Endometrium (tissue), 2 donors: Measurements from ENCODE around the gene CHDH.
A peak's percentile ranks its signal among the peaks of the same experiment; 100 is the strongest.

Experiments used
- FAIRE-seq: peaks from 2 replicates; lab custom pipeline; 2012; peaks lifted over from hg19 to GRCh38; lab: Jason Lieb, UNC
- donor health status: control.
- donor health status: control.

Gene CHDH

GRCh38 chr3:53789459-53789858 is 56.8 kb downstream of the CHDH start:
- FAIRE-seq, result no peak

DNA sequence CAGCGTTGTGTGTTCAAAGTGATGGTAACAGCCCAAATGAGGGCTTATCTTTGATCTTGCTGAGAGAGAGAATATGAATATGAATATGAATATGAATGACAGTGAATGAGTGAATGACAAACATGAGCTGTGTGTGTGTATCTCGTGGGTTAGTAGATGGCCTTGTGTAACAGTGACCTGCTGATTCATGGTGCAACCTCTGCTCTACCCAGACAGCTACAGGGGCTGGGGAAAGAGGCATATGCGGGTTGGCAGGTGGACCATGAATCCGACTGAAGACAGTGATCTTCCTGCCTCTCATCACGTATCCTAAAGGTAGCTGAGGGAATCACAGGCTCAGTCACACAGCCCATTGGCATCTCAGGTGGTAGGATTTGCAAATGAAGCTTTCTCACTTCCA is 58.2 kb downstream of the CHDH start:
- FAIRE-seq, result no peak

GRCh38 chr3:53787016-53787415 is 59.2 kb downstream of the CHDH start:
- no peak for FAIRE-seq

- no peak for FAIRE-seq
Measured at GRCh38 chr3:53780806-53781205, 65.4 kb downstream of the CHDH start.

DNA sequence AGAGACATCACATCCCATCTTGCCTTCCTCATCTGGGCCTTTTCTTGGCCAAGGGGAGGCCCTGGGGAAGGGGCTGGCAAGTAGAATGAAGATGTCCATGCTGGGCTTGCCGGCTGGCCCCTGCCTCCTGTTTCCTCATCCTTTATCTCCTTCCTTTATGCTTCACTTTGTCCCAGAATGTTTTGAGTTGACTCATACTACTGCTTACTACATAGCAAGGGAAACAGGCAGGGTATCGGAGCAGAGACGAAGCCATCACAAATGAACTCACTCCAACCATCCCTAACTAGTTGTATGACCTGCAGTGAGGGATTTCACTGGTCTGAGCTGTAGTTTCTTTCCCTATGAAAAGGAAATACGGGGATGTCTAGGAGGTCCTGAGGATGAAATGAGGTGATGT is 66.0 kb downstream of the CHDH start:
- FAIRE-seq, result no peak

GRCh38 chr3:53778153-53778552 is 68.1 kb downstream of the CHDH start:
- no peak for FAIRE-seq

DNA sequence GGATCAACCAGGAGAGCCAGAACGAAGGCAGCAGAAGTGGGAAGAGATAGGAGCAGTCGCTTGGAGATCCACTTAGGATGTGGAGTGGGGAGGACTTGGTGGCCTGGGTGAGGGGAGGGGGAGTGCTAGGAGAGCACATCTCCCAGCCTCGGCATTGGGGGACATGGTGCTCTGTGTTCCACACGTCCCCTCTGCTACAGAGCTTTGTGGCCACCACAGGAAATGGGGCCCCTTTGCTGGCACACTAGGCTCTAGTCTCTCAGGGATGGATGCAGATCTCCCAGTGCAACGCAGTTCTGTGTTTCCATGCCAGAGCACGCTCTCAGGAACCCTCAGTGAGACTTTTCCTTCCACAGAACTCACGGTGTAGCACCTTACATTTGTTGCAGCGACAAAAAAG is 68.8 kb downstream of the CHDH start:
- no peak for FAIRE-seq

GRCh38 chr3:53776494-53777101 is 69.6 kb downstream of the CHDH start:
- no peak for FAIRE-seq

- FAIRE-seq, result no peak
Measured at GRCh38 chr3:53775834-53776251, 70.4 kb downstream of the CHDH start.

DNA sequence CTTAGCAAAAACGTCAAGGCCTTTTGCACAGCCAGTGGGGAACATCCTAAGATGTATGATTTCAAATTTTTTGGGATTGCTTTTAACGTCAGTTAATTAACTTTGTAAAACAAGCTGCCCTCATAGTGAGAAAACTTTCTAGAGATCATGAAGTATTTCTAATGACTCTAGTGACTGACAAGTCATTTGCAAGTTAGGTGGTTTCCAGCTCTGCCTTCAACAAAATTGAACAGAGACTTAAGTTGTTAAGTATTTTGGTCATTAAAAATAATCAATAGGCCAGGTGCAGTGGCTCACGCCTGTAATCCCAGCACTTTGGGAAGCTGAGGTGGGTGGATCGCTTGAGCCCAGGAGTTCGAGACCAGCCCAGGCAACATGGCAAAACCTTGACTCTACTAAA is 71.2 kb downstream of the CHDH start:
- FAIRE-seq, result no peak

- no peak for FAIRE-seq
Measured at GRCh38 chr3:53774414-53774813, 71.8 kb downstream of the CHDH start.

- FAIRE-seq, result peak; percentile 31
Measured at GRCh38 chr3:53773611-53774368, 72.4 kb downstream of the CHDH start.

DNA sequence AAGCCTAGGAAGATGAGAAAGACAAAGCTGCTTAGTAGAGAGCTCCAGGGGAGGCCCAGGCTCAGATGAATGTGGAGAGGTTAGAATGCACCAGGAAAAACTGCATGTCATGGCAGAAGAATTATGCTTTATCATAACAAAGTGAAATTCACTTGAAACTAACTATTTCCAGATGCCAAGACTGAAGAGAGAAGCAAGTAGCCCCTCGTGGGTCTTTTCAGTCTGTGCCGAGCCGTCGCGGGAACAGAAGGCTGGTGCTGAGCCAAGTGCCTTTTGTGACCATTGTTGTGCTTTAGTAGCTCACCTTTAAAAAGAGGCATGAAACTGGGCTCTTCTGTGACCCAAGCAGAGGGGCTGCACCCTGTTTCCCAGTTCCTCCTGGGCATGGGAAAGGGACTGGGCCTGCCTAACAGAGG is 73.2 kb downstream of the CHDH start:
- FAIRE-seq, result peak; percentile 8

DNA sequence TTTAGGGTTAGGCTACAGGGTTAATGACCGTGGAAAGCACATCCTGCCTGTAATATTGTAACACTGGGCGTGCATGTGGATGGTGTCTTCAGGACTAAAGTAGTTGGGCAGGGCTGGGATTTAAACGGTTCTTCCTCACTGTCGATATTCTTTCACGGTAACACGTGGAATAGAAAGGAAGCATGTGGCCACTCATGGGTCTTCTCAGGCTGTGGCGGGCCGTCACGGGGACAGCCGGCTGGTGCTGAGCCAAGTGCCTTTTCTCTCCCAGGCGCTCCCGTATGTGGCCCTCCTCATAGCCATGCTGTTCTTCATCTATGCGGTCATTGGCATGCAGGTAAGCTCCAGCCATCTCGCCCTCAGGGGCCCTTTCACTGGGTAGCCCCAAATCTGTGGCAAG is 73.7 kb downstream of the CHDH start:
- no peak for FAIRE-seq

- no peak for FAIRE-seq
Measured at GRCh38 chr3:53768478-53769459, 77.5 kb downstream of the CHDH start.

GRCh38 chr3:53766706-53767105 is 79.5 kb downstream of the CHDH start:
- FAIRE-seq, result no peak

DNA sequence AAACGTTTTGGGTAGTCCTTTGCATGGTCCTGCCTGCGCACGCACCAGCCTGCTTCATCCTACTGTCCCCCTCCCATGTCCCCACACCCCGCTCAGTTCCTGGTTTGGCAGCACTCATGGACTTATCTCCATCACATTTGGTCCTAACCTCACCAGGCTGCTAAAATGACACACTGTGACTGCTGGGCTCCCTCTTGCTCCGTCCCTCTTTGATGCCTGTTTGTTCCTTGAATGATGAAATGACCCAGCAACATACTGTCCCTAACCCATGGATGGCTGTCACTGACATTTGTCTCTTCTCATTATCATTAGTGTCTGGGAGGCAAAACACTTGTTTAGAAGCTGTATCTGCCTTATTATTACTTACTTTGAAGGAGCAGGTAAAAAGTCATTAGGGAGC is 80.5 kb downstream of the CHDH start:
- FAIRE-seq, result no peak

- FAIRE-seq, result no peak
Measured at GRCh38 chr3:53764026-53764775, 82.0 kb downstream of the CHDH start.

DNA sequence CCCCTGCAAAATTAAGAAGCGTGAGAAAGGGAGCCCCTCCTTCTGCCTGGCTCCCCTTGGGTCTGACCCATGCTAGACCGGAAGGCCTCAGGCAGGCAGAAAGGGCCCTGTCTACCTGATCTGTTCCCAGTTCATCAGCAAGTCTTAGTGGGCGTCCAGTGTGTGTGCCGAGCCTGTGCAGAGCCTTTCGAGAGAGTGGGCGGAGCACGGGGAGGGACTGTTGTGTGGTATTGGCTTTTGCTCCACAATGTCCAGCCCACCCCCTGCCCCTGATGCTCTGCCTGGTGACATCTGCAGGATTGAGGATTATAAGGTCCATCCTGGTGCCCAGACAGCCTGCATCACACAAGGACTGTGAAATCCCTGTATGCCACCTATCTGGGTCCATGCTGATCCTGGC is 82.9 kb downstream of the CHDH start:
- FAIRE-seq, result no peak
